GM21515 (cell line): Measurements from ENCODE around the gene MYL1.

Experiments used
- ATAC-seq: cut with Tn5 transposase; IDR thresholded peaks from one replicate; pipeline ENCODE4 v1.9.1; 2021; ENCODE audit not compliant: unreplicated experiment

Gene MYL1

GRCh38 chr2:210315015-210315788 lies at the start of gene MYL1:
TSS of gene MYL1 (minus strand) at chr2:210315174. CDS start at chr2:210315042, 132 bp downstream.
- ATAC-seq, result no peak

- no peak for ATAC-seq
These were observed 48.9 kb upstream of the MYL1 start for GRCh38 chr2:210363876-210364275.

GRCh38 chr2:210363261-210363660 lies 48.3 kb upstream of the MYL1 start:
- no peak for ATAC-seq

GRCh38 chr2:210360412-210360811 lies 45.4 kb upstream of the MYL1 start:
- ATAC-seq, result no peak

- ATAC-seq, result no peak
These were observed 42.0 kb upstream of the MYL1 start for GRCh38 chr2:210356944-210357343.

- no peak for ATAC-seq
These were observed 22.2 kb upstream of the MYL1 start for GRCh38 chr2:210337159-210337558.

GRCh38 chr2:210324906-210325305 lies 9.9 kb upstream of the MYL1 start:
- ATAC-seq, result no peak

- no peak for ATAC-seq
These were observed 9.5 kb upstream of the MYL1 start for GRCh38 chr2:210324458-210324857.

- ATAC-seq, result no peak
These were observed 8.0 kb upstream of the MYL1 start for GRCh38 chr2:210323003-210323402.

GRCh38 chr2:210318891-210319290 lies 3.9 kb upstream of the MYL1 start:
- no peak for ATAC-seq

GRCh38 chr2:210318486-210318885 lies 3.5 kb upstream of the MYL1 start:
- ATAC-seq, result no peak

GRCh38 chr2:210310550-210310949 lies 4.4 kb downstream of the MYL1 start:
- no peak for ATAC-seq

- no peak for ATAC-seq
These were observed 5.3 kb downstream of the MYL1 start for GRCh38 chr2:210309548-210310233.

GRCh38 chr2:210303498-210303897 lies 11.5 kb downstream of the MYL1 start:
- ATAC-seq, result no peak

GRCh38 chr2:210302326-210302725 lies 12.6 kb downstream of the MYL1 start:
- no peak for ATAC-seq

GRCh38 chr2:210299866-210300373 lies 15.1 kb downstream of the MYL1 start:
- ATAC-seq, result no peak

- no peak for ATAC-seq
These were observed 26.6 kb downstream of the MYL1 start for GRCh38 chr2:210288408-210288807.

GRCh38 chr2:210287301-210287700 lies 27.7 kb downstream of the MYL1 start:
- no peak for ATAC-seq

- no peak for ATAC-seq
These were observed 28.8 kb downstream of the MYL1 start for GRCh38 chr2:210286123-210286680.

- no peak for ATAC-seq
These were observed 37.8 kb downstream of the MYL1 start for GRCh38 chr2:210277133-210277532.

- ATAC-seq, result no peak
These were observed 43.7 kb downstream of the MYL1 start for GRCh38 chr2:210271300-210271699.

GRCh38 chr2:210269148-210269547 lies 45.8 kb downstream of the MYL1 start:
- no peak for ATAC-seq
